ENCODE measurements around the gene ATG14.

DNA sequence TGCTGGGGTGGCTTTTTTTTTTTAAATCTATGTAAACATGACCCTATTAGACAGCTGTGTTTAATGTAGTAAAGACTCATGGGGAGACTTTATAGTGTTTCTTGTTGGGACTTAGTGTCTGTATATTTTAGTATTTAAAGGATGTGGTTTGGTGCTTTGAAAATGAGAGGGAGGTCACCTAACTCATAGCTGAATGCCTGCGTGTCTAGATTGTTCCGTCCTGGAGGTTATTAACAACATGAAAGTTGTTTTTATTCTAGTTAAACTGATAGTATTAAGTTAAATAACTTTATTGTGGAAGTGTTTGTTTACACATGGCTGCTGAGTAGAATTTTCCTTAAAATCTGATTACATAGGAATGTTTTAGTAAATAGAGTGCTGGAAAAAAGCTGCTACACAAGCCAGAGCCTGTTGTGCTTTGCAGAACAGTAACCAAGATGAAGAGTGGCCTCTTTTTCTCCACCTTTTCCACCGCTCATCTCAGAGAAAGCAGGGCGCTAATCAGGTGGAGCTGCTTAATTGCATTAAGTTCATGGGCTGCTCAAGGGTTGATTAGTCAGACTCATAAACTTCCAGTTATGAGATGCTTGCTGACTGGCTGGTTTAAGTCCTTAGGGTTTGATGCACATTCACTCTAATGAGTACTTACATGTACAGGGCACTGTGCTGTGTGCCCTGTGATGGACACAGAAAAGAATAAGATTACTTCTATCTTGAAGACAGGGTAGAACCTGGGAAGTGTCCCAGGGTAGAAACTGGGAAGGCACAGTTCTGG, 77.7 kb downstream of the ATG14 start:
- TF ChIP-seq, protein P1, sequence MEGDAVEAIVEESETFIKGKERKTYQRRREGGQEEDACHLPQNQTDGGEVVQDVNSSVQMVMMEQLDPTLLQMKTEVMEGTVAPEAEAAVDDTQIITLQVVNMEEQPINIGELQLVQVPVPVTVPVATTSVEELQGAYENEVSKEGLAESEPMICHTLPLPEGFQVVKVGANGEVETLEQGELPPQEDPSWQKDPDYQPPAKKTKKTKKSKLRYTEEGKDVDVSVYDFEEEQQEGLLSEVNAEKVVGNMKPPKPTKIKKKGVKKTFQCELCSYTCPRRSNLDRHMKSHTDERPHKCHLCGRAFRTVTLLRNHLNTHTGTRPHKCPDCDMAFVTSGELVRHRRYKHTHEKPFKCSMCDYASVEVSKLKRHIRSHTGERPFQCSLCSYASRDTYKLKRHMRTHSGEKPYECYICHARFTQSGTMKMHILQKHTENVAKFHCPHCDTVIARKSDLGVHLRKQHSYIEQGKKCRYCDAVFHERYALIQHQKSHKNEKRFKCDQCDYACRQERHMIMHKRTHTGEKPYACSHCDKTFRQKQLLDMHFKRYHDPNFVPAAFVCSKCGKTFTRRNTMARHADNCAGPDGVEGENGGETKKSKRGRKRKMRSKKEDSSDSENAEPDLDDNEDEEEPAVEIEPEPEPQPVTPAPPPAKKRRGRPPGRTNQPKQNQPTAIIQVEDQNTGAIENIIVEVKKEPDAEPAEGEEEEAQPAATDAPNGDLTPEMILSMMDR (conservative IDR thresholded peaks at IDR 0.05; ENCODE audit: low read length), result no peak
- no peak for TF ChIP-seq EZH2phosphoT487 (IDR thresholded peaks at IDR 0.05; ENCODE audit: borderline replicate concordance)
